Keratinocyte (primary cell): Measurements from ENCODE around the gene GPX3. TPM values are rescaled to one million over a fixed set of nuclear protein-coding genes. Genes with fewer than 3 reads are reported as not detected.

Experiments used
- DNase-seq: peaks from one replicate; pipeline ENCODE4 v3.0.0-alpha.2; 2011; ENCODE audit warnings: low read depth, missing footprints, low spot score
- FAIRE-seq: peaks from 2 replicates; lab custom pipeline; 2011; peaks lifted over from hg19 to GRCh38; lab: Jason Lieb, UNC
- H2AFZ ChIP-seq: 2 replicates; pipeline ENCODE4 v1.6.0; 2012; ENCODE audit warnings: low read length, control low read depth, inconsistent platforms; ENCODE audit not compliant: control insufficient read depth
- H3K27ac ChIP-seq: 2 replicates; pipeline ENCODE4 v1.5.1; 2011; ENCODE audit warnings: low read length; ENCODE audit not compliant: control insufficient read depth, insufficient read depth
- H3K27me3 ChIP-seq: 3 replicates; pipeline ENCODE4 v1.6.0; 2011; ENCODE audit warnings: low read length; ENCODE audit not compliant: control insufficient read depth, insufficient read depth; ENCODE audit errors: extremely low read depth
- H3K36me3 ChIP-seq, 2 experiments: 2 replicates in 1 of 2; 3 replicates in 1 of 2; pipeline ENCODE4 v1.5.1; 2011; ENCODE audit warnings: low read length in 2 of 2, mild to moderate bottlenecking in 1 of 2; ENCODE audit not compliant: control insufficient read depth in 2 of 2, insufficient read depth in 2 of 2; ENCODE audit errors: extremely low read depth in 1 of 2
- H3K4me1 ChIP-seq: 3 replicates; pipeline ENCODE4 v1.5.1; 2011; ENCODE audit warnings: low read length; ENCODE audit not compliant: control insufficient read depth, insufficient read depth; ENCODE audit errors: extremely low read depth
- H3K4me2 ChIP-seq: 3 replicates; pipeline ENCODE4 v1.6.0; 2011; ENCODE audit warnings: low read depth, low read length; ENCODE audit not compliant: control insufficient read depth, insufficient read depth; ENCODE audit errors: extremely low read depth
- H3K4me3 ChIP-seq, 3 experiments: fragments of 200-600 bp in 1 of 3; sonication (generic) in 1 of 3; 2 replicates in 2 of 3; 3 replicates in 1 of 3; pipeline ENCODE4 v1.5.1; 2011 to 2016; ENCODE audit warnings: low read length in 3 of 3, mild to moderate bottlenecking in 3 of 3, control low read depth in 2 of 3, inconsistent platforms in 1 of 3, low read depth in 1 of 3, mixed read lengths in 1 of 3, mixed run types in 1 of 3, moderate library complexity in 1 of 3; ENCODE audit not compliant: control insufficient read depth in 2 of 3, insufficient read depth in 2 of 3; ENCODE audit errors: extremely low read depth in 1 of 3
- H3K79me2 ChIP-seq: 2 replicates; pipeline ENCODE4 v1.6.0; 2012; ENCODE audit warnings: low read length; ENCODE audit not compliant: control insufficient read depth, insufficient read depth
- H3K9ac ChIP-seq: 3 replicates; pipeline ENCODE4 v1.6.0; 2011; ENCODE audit warnings: low read length; ENCODE audit not compliant: control insufficient read depth, insufficient read depth; ENCODE audit errors: extremely low read depth
- H3K9me1 ChIP-seq: 3 replicates; pipeline ENCODE4 v1.6.0; 2011; ENCODE audit warnings: low read length; ENCODE audit not compliant: control insufficient read depth, insufficient read depth; ENCODE audit errors: extremely low read depth
- H3K9me3 ChIP-seq: 2 replicates; pipeline ENCODE4 v1.5.1; 2012; ENCODE audit warnings: low read depth, low read length; ENCODE audit not compliant: control insufficient read depth
- H4K20me1 ChIP-seq: 3 replicates; pipeline ENCODE4 v1.6.0; 2011; ENCODE audit warnings: low read length; ENCODE audit not compliant: control insufficient read depth, insufficient read depth; ENCODE audit errors: extremely low read depth
- EZH2 ChIP-seq: IDR thresholded peaks from one replicate; pipeline ENCODE4 v1.6.1; 2012; ENCODE audit warnings: inconsistent platforms, mild to moderate bottlenecking, low read length, moderate library complexity
- dilution Hi-C: fragments of 300-500 bp; cut with MboI; formaldehyde crosslinking; loops from one replicate; pipeline ENCODE4 v1.7.0; 2020; ENCODE audit warnings: low sequenced_read_pairs; ENCODE audit not compliant: extremely low pct_ligation_motif_present
- polyA plus RNA-seq, 5 experiments: library from polyadenylated mRNA; depleted of rRNA in 3 of 5; stranded (reverse) in 3 of 5; stranded (forward) in 1 of 5; unstranded in 1 of 5; fragments of >200 nt; gene quantifications; 1 replicate in 1 of 5; 2 replicates in 3 of 5; 3 replicates in 1 of 5; pipeline versions ENCODE4 v1.2.1 to v1.2.3, GENCODE V29; 2011 to 2012; ENCODE audit warnings: missing spikeins in 2 of 5, low read depth in 1 of 5, low replicate concordance in 1 of 5
- TF ChIP-seq, protein P1 (sequence below), 3 experiments: IDR thresholded peaks in 1 of 3; conservative IDR thresholded peaks in 1 of 3; optimal IDR thresholded peaks in 1 of 3; 2 replicates in 2 of 3; 3 replicates in 1 of 3; pipeline versions ENCODE3 to v1.5.1; 2011; ENCODE audit warnings: low read length in 3 of 3, mild to moderate bottlenecking in 3 of 3, moderate library complexity in 2 of 3, control low read depth in 1 of 3, inconsistent platforms in 1 of 3; ENCODE audit not compliant: insufficient read depth in 2 of 3; ENCODE audit errors: extremely low read depth in 1 of 3

The GPX3 gene
- polyA plus RNA-seq, 1 donor (not counting 4 experiments of a cell fraction or from before 2014, with no cell fraction given): 120 TPM

DNA sequence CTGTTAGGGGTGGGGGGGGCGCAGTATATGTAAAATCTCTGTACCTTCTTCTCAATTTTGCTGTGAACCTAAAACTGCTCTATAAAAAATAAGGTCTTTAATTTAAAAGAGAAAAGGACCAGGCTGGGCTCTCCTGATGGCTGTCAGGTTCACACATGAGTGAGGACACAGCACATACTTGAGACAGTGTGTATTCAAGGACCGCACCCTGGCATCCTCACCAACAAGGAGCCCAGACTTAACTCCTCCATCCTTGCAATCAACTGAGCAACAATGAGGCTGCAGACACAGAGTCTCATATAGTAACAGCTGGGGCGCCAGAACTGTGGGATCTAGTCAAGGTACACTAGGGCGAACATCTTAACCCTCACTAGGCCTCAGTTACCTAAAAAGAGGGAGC lies 50.6 kb downstream of the GPX3 start:
- Histone ChIP-seq H3K79me2 (peaks cover 79% of the 10 kb centered on the region), H3K9ac (no peak overlapping the region), H3K27ac (no peak overlapping the region), H2AFZ (no peak overlapping the region), H3K27me3 (no peaks in the 10 kb centered on the region), H3K9me1 (no peaks in the 10 kb centered on the region), H3K4me3 (no peak overlapping the region), H3K4me2 (no peak overlapping the region), H3K4me1 (peaks cover 19% of the 10 kb centered on the region), H4K20me1 (peaks cover 5% of the 10 kb centered on the region), H3K36me3 (peaks cover 23 to 28% of the 10 kb centered on the region in 2 experiments), H3K9me3 (peaks cover 2% of the 10 kb centered on the region)
- DNase-seq (no peak), FAIRE-seq (no peak)
- dilution Hi-C loops: no loop called here
- TF ChIP-seq, protein P1, sequence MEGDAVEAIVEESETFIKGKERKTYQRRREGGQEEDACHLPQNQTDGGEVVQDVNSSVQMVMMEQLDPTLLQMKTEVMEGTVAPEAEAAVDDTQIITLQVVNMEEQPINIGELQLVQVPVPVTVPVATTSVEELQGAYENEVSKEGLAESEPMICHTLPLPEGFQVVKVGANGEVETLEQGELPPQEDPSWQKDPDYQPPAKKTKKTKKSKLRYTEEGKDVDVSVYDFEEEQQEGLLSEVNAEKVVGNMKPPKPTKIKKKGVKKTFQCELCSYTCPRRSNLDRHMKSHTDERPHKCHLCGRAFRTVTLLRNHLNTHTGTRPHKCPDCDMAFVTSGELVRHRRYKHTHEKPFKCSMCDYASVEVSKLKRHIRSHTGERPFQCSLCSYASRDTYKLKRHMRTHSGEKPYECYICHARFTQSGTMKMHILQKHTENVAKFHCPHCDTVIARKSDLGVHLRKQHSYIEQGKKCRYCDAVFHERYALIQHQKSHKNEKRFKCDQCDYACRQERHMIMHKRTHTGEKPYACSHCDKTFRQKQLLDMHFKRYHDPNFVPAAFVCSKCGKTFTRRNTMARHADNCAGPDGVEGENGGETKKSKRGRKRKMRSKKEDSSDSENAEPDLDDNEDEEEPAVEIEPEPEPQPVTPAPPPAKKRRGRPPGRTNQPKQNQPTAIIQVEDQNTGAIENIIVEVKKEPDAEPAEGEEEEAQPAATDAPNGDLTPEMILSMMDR (optimal IDR thresholded peaks at IDR 0.05 in 1 of 3, IDR thresholded peaks at IDR 0.05 in 1 of 3, conservative IDR thresholded peaks at IDR 0.05 in 1 of 3; ENCODE audit: extremely low read depth in 1 of 3, insufficient read depth in 2 of 3, low read length in 3 of 3): no peak
- no peak for TF ChIP-seq EZH2

DNA sequence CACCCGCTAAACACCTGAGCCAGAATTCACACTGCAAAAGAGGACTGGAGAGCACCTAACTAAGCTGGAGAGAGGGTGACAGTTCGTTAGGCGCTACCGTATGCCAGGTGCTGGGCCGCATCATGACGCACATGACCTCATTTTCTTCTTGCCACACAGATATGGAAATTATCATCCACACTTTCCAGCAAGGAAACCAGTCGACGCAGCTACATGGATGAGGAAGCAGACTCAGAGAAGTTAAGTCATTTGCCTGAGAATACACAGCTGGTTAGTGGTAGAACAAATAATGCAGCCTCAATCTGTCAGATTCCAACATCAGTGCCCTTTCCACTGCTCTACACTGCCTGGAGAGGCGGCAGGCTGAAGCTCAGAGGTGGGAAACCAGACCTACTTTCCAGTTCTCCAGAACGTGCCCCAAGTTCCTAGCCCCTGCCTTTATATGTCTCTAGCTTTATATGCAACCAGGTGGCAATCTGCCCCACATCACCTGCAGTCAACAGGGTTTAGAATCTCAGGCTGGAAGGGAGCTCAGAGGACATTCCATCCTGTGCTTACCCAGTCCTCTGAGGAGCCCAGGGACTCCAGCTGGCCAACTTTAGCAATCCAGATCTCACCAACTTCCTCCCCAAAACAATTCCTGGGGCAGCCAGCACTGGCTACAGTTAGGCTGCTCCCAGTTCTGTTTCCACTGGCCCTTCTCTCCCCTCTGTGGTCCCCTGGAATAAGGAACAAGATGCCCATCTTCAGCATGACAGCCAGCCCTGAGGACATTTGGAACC lies 51.6 kb downstream of the GPX3 start:
- TF ChIP-seq, protein P1 (optimal IDR thresholded peaks at IDR 0.05 in 1 of 3, IDR thresholded peaks at IDR 0.05 in 1 of 3, conservative IDR thresholded peaks at IDR 0.05 in 1 of 3; ENCODE audit: extremely low read depth in 1 of 3, insufficient read depth in 2 of 3, low read length in 3 of 3): no peak
- TF ChIP-seq EZH2: no peak
- no peaks in the 10 kb centered on the region for H3K9me1 ChIP-seq
- H3K9me3 ChIP-seq: peaks cover 2% of the 10 kb centered on the region
- peaks cover 13 to 28% of the 10 kb centered on the region in 2 experiments for H3K36me3 ChIP-seq
- FAIRE-seq (peak; percentile 23), DNase-seq (no peak)
- H4K20me1 ChIP-seq: peaks cover 2% of the 10 kb centered on the region
- peaks cover 29% of the 10 kb centered on the region for H3K4me1 ChIP-seq
- peak overlapping the region; percentile 2 for H3K4me2 ChIP-seq
- no peak overlapping the region for H3K4me3 ChIP-seq
- dilution Hi-C loops: no loop called here
- peak overlapping the region; percentile 45 for H3K9ac ChIP-seq
- H3K79me2 ChIP-seq: peaks cover 76% of the 10 kb centered on the region
- peak overlapping the region; percentile 71 for H3K27ac ChIP-seq
- H3K27me3 ChIP-seq: no peaks in the 10 kb centered on the region
- no peak overlapping the region for H2AFZ ChIP-seq
